Loucy (cell line): ENCODE data around the gene FAM193A.

Source experiments
- H2AFZ ChIP-seq: fragments of 200-600 bp; sonication (generic); 2 replicates; pipeline ENCODE4 v1.6.0; 2016; ENCODE audit warnings: antibody characterized with exemption, mild to moderate bottlenecking, low read length, moderate library complexity
- H3F3A ChIP-seq: fragments of 200-600 bp; 2 replicates; pipeline ENCODE4 v1.6.0; 2016; ENCODE audit warnings: antibody characterized with exemption, low read depth, mild to moderate bottlenecking
- H3K27me3 ChIP-seq: fragments of 200-600 bp; sonication (generic); 2 replicates; pipeline ENCODE4 v1.6.1; 2014; ENCODE audit warnings: low read length, mild to moderate bottlenecking; ENCODE audit not compliant: insufficient read depth, poor library complexity, severe bottlenecking
- H3K36me3 ChIP-seq: fragments of 200-600 bp; sonication (generic); 2 replicates; pipeline ENCODE4 v1.6.1; 2016; ENCODE audit warnings: low read length; ENCODE audit not compliant: insufficient read depth
- H3K4me1 ChIP-seq: fragments of 200-600 bp; sonication (generic); 2 replicates; pipeline ENCODE4 v1.5.1; 2014; ENCODE audit warnings: low read length, mild to moderate bottlenecking; ENCODE audit not compliant: insufficient read depth, poor library complexity, severe bottlenecking
- H3K4me2 ChIP-seq: fragments of 200-600 bp; sonication (generic); 2 replicates; pipeline ENCODE4 v1.6.0; 2014; ENCODE audit warnings: antibody characterized with exemption, low read length, low read depth, mild to moderate bottlenecking; ENCODE audit not compliant: poor library complexity, severe bottlenecking
- H3K4me3 ChIP-seq: fragments of 200-600 bp; sonication (generic); 2 replicates; pipeline ENCODE4 v1.5.1; 2014; ENCODE audit warnings: low read length, mild to moderate bottlenecking, mixed read lengths; ENCODE audit not compliant: poor library complexity, severe bottlenecking
- H3K79me2 ChIP-seq: fragments of 200-600 bp; sonication (generic); 2 replicates; pipeline ENCODE4 v1.6.1; 2014; ENCODE audit warnings: low read length; ENCODE audit not compliant: insufficient read depth
- H3K9ac ChIP-seq: fragments of 200-600 bp; sonication (generic); 2 replicates; pipeline ENCODE4 v1.6.0; 2014; ENCODE audit warnings: mild to moderate bottlenecking, low read depth, low read length, moderate library complexity; ENCODE audit not compliant: poor library complexity, severe bottlenecking
- H3K9me2 ChIP-seq: fragments of 200-600 bp; sonication (generic); replicated peaks from 2 replicates; pipeline ENCODE4 v1.6.1; 2016; ENCODE audit warnings: low read depth, low read length, mixed read lengths
- H3K9me3 ChIP-seq: fragments of 200-600 bp; sonication (generic); 2 replicates; pipeline ENCODE4 v1.6.1; 2014; ENCODE audit warnings: mild to moderate bottlenecking, antibody characterized with exemption, low read length, low read depth; ENCODE audit not compliant: insufficient read depth
- H4K20me1 ChIP-seq: fragments of 200-600 bp; sonication (generic); 2 replicates; pipeline ENCODE4 v1.6.0; 2014; ENCODE audit warnings: antibody characterized with exemption, low read length, mild to moderate bottlenecking; ENCODE audit not compliant: insufficient read depth, poor library complexity, severe bottlenecking
- CTCF ChIP-seq: fragments of 200-600 bp; sonication (generic); conservative IDR thresholded peaks from 2 replicates; pipeline ENCODE4 v1.5.1; 2014; ENCODE audit warnings: mild to moderate bottlenecking, antibody characterized with exemption, low read length
- EZH2phosphoT487 ChIP-seq: fragments of 200-600 bp; IDR thresholded peaks from 2 replicates; pipeline ENCODE4 v1.6.1; 2018; ENCODE audit warnings: antibody characterized with exemption, mild to moderate bottlenecking, moderate library complexity, borderline replicate concordance

Gene FAM193A

GRCh38 chr4:2691313-2691712 lies 154.9 kb downstream of the FAM193A start:
- Histone ChIP-seq H3K36me3 (peaks cover 84% of the 10 kb centered on the region), H2AFZ (no peak overlapping the region), H3F3A (no peaks in the 10 kb centered on the region), H3K79me2 (no peaks in the 10 kb centered on the region), H3K4me2 (no peak overlapping the region), H3K9ac (no peak overlapping the region), H3K9me3 (no peaks in the 10 kb centered on the region), H3K4me1 (no peaks in the 10 kb centered on the region), H3K4me3 (no peak overlapping the region), H3K27me3 (no peaks in the 10 kb centered on the region), H3K9me2 (no peaks in the 10 kb centered on the region), H4K20me1 (peaks cover 4% of the 10 kb centered on the region)
- TF ChIP-seq EZH2phosphoT487 (no peak), CTCF (no peak)

DNA sequence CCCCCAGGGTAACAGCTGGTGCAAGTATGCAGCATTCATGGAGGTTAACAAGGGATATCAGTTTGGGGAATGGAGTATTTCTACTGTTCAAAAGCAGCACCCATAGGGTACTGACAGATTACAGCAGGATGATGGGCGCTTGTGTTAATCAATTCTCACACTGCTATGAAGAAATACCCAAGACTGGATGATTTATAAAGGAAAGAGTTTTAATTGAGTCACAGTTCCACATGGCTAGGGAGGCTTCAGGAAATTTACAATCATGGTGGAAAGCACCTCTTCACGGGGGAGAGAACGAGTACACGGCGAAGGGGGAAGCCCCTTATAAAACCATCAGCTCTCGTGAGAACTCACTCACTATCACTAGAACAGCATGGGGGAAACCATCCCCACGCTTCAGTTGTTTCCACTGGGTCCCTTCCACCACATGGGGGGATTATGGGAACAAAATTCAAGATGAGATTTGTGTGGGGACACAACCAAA lies 155.5 kb downstream of the FAM193A start:
- Histone ChIP-seq H3F3A (no peaks in the 10 kb centered on the region), H3K4me1 (no peaks in the 10 kb centered on the region), H3K79me2 (no peaks in the 10 kb centered on the region), H3K9ac (no peak overlapping the region), H4K20me1 (peaks cover 4% of the 10 kb centered on the region), H3K4me2 (no peak overlapping the region), H3K9me3 (no peaks in the 10 kb centered on the region), H3K9me2 (no peaks in the 10 kb centered on the region), H2AFZ (no peak overlapping the region), H3K27me3 (no peaks in the 10 kb centered on the region), H3K36me3 (peaks cover 86% of the 10 kb centered on the region), H3K4me3 (no peak overlapping the region)
- TF ChIP-seq EZH2phosphoT487 = no peak
- TF ChIP-seq CTCF = no peak

DNA sequence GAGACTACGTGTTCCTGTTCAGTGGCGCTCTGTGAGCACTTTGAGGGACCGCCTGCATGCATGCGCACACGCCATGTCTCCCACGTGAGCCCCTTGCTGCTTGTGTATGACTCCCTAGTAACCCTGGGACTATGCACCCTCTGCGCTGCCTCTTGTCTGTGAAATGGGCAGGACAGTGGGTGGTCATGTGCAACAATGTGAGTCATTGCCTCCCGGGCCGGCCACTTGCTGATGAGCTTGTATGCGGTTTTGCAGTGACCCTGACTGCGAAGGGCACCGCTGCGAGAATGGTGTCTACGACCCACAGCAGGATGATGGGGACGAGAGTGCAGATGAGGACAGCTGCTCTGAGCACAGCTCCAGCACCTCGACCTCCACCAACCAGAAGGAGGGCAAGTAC lies 158.2 kb downstream of the FAM193A start:
- H3K79me2 ChIP-seq = no peaks in the 10 kb centered on the region
- H4K20me1 ChIP-seq = peaks cover 4% of the 10 kb centered on the region
- no peaks in the 10 kb centered on the region for H3F3A ChIP-seq
- H3K9me3 ChIP-seq = no peaks in the 10 kb centered on the region
- no peaks in the 10 kb centered on the region for H3K9me2 ChIP-seq
- no peak for TF ChIP-seq CTCF
- no peak for TF ChIP-seq EZH2phosphoT487
- H3K27me3 ChIP-seq = no peaks in the 10 kb centered on the region
- H2AFZ ChIP-seq = no peak overlapping the region
- no peak overlapping the region for H3K9ac ChIP-seq
- no peaks in the 10 kb centered on the region for H3K4me1 ChIP-seq
- H3K4me2 ChIP-seq = no peak overlapping the region
- peaks cover 96% of the 10 kb centered on the region for H3K36me3 ChIP-seq
- H3K4me3 ChIP-seq = no peak overlapping the region
